ENCODE results near the gene MROH9.
A peak's percentile ranks its signal among the peaks of the same experiment; 100 is the strongest.
"Not testable (repeated sequence)": the region's sequence is repeated elsewhere in the genome, so short reads cannot be mapped to it uniquely, and the experiment has no call there.

Gene MROH9

GRCh38 chr1:170903961-170904360 is 31.4 kb upstream of the MROH9 start:
- TF ChIP-seq, protein P1, sequence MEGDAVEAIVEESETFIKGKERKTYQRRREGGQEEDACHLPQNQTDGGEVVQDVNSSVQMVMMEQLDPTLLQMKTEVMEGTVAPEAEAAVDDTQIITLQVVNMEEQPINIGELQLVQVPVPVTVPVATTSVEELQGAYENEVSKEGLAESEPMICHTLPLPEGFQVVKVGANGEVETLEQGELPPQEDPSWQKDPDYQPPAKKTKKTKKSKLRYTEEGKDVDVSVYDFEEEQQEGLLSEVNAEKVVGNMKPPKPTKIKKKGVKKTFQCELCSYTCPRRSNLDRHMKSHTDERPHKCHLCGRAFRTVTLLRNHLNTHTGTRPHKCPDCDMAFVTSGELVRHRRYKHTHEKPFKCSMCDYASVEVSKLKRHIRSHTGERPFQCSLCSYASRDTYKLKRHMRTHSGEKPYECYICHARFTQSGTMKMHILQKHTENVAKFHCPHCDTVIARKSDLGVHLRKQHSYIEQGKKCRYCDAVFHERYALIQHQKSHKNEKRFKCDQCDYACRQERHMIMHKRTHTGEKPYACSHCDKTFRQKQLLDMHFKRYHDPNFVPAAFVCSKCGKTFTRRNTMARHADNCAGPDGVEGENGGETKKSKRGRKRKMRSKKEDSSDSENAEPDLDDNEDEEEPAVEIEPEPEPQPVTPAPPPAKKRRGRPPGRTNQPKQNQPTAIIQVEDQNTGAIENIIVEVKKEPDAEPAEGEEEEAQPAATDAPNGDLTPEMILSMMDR (IDR thresholded peaks at IDR 0.05; ENCODE audit: insufficient read depth, low read depth, low read length, missing control alignments), result no peak
- no peak overlapping the region for H3K4me3 ChIP-seq (ENCODE audit: low read length)
- DNase-seq (ENCODE audit: low read depth), result no peak

- TF ChIP-seq, protein P1 (IDR thresholded peaks at IDR 0.05; ENCODE audit: insufficient read depth, low read depth, low read length, missing control alignments), result no peak
- no peak for DNase-seq (ENCODE audit: low read depth)
- no peak overlapping the region for H3K4me3 ChIP-seq (ENCODE audit: low read length)
Measured at GRCh38 chr1:170908942-170909341, 26.4 kb upstream of the MROH9 start.

DNA sequence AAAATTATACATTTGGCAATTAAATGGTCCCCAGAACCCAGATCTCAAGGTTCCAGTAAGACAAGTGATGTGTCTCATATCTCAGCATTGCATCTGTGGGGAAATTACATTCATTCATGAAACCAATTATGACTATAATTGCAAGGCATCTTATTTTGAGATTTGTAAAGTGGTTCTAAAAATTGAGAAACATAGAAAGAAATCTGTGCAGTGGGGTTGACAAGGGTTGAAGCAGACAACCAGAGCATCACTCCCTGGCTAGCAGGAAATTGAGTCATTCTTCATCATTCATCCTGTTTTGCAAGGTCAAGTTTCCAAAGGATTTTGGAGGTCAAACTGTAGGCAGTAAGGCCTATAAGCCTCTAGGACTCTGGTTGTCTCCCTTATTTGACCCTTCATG is 25.1 kb upstream of the MROH9 start:
- DNase-seq (ENCODE audit: low read depth), result peak; percentile 41
- TF ChIP-seq, protein P1 (IDR thresholded peaks at IDR 0.05; ENCODE audit: insufficient read depth, low read depth, low read length, missing control alignments), result no peak
- no peak overlapping the region for H3K4me3 ChIP-seq (ENCODE audit: low read length)

DNA sequence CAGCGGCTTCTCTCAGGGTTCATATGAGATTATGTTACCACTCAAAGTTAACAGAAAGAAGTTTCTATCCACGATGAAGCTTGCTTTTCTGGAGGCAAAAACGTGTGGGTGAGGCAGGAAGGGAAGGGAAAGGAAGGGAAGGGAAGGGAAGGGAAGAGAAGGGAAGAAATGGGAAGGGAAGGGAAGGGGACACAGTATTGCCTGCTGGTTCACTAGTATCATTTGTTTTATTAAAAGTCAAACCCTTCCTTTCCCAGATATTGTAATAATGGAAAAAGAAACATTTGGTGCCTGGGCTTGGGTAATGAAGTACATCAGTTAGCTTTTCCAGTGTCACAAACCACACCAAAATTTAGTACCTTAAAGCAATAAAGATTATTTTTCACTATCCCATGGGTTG is 18.0 kb upstream of the MROH9 start:
- TF ChIP-seq, protein P1 (IDR thresholded peaks at IDR 0.05; ENCODE audit: insufficient read depth, low read depth, low read length, missing control alignments), result no peak
- DNase-seq (ENCODE audit: low read depth), result no peak
- no peak overlapping the region for H3K4me3 ChIP-seq (ENCODE audit: low read length)

GRCh38 chr1:170924656-170925055 is 10.7 kb upstream of the MROH9 start:
- not testable (repeated sequence) for H3K4me3 ChIP-seq (ENCODE audit: low read length)
- DNase-seq (ENCODE audit: low read depth), result peak; percentile 63

DNA sequence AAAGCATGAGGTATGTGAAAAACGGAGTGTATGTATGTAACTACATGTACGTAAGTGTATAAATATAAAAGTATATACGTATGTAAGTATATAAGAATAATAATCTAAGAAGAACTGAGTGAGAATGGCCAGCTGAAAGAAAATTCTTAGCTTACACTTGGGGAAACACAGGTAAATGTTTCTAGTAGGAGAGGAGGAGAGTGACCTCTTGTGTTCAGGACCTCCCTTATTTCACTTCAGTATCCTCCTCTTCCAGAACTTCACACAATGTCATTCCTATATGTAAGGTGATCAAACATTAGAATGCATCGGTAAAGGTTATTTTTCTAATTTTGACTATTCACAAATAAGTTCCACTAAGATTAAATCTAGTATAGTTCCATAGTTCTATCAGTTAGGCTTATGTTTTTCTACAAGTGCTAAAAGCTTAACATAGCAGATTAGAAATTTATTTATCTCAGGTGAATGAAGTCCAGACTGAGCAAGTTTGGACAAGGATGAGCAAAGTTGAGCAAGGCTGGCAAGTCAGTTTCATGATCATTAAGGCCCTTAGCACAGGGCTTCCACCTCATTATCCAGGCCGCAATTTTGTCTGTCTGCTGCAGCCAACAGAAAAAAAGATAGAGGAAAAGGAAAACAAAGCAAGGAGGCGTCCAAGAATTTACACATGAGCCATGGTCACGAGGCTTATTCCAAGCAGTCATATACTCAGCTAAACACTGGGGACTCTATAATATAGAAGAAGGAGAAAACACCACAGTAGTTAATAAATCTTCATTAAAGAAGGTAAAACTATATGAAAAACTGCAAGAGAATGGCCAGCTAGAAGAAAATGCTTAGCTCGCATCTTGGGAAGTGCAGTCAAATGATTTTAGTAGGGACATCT is 7.1 kb upstream of the MROH9 start:
- DNase-seq (ENCODE audit: low read depth), result peak; percentile 58
- TF ChIP-seq, protein P1 (IDR thresholded peaks at IDR 0.05; ENCODE audit: insufficient read depth, low read depth, low read length, missing control alignments), result peak; percentile 2

GRCh38 chr1:170929412-170929834 is 5.9 kb upstream of the MROH9 start:
- TF ChIP-seq, protein P1 (IDR thresholded peaks at IDR 0.05; ENCODE audit: insufficient read depth, low read depth, low read length, missing control alignments), result no peak
- H3K4me3 ChIP-seq (ENCODE audit: low read length), result no peak overlapping the region

More for the DNA sequence above, 7.1 kb upstream of the MROH9 start:
- no peak overlapping the region for H3K4me3 ChIP-seq (ENCODE audit: low read length)

More at GRCh38 chr1:170929412-170929834, 5.9 kb upstream of the MROH9 start:
- DNase-seq (ENCODE audit: low read depth), result peak; percentile 35
